Measurements from ENCODE around the gene EXOC3.
"Not testable (repeated sequence)": the region's sequence is repeated elsewhere in the genome, so short reads cannot be mapped to it uniquely, and the experiment has no call there.

The EXOC3 gene

DNA sequence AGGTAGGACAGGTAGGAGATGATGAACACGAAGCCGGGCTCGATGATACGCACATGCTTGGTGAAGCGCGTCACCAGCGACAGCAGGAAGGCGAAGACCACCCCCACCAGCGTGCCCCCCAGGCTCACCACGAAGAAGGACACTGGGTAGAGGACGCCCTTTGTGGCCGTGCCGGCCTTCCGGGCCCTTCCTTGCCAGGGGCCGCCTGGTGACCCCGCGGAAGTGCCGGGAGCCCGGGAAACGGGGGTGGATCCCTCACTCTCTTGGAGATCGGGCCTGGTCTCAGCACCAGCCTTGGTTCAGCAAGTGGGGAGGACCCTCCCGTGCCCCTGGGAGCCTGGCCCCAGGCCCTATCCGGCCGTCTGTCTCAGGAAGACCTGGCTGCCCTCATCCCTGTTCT is 41.6 kb downstream of the EXOC3 start:
- Histone ChIP-seq H2AFZ (ENCODE audit: low read length) (no peak overlapping the region), H3K4me3 (ENCODE audit: low read depth, low read length, poor library complexity, severe bottlenecking) (no peak overlapping the region), H3K9ac (ENCODE audit: low read length) (no peak overlapping the region), H3K27ac (ENCODE audit: low read depth, low read length, poor library complexity, severe bottlenecking) (no peak overlapping the region), H3K9me2 (ENCODE audit: low read depth, low read length) (no peaks in the 10 kb centered on the region), H3F3A (ENCODE audit: insufficient read depth, low read length) (no peaks in the 10 kb centered on the region), H3K4me2 (ENCODE audit: low read length) (no peak overlapping the region), H3K79me2 (ENCODE audit: insufficient read depth, low read length) (no peaks in the 10 kb centered on the region), H3K36me3 (ENCODE audit: insufficient read depth, low read length) (no peaks in the 10 kb centered on the region), H3K4me1 (ENCODE audit: insufficient read depth, low read length, severe bottlenecking) (no peaks in the 10 kb centered on the region), H4K20me1 (ENCODE audit: insufficient read depth, low read length) (no peaks in the 10 kb centered on the region), H3K9me3 (ENCODE audit: low read length) (no peaks in the 10 kb centered on the region), H3K27me3 (ENCODE audit: insufficient read depth, low read length) (peaks cover 17% of the 10 kb centered on the region)
- TF ChIP-seq, protein P1, sequence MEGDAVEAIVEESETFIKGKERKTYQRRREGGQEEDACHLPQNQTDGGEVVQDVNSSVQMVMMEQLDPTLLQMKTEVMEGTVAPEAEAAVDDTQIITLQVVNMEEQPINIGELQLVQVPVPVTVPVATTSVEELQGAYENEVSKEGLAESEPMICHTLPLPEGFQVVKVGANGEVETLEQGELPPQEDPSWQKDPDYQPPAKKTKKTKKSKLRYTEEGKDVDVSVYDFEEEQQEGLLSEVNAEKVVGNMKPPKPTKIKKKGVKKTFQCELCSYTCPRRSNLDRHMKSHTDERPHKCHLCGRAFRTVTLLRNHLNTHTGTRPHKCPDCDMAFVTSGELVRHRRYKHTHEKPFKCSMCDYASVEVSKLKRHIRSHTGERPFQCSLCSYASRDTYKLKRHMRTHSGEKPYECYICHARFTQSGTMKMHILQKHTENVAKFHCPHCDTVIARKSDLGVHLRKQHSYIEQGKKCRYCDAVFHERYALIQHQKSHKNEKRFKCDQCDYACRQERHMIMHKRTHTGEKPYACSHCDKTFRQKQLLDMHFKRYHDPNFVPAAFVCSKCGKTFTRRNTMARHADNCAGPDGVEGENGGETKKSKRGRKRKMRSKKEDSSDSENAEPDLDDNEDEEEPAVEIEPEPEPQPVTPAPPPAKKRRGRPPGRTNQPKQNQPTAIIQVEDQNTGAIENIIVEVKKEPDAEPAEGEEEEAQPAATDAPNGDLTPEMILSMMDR (IDR thresholded peaks at IDR 0.05; ENCODE audit: low read length) = no peak
- TF ChIP-seq EZH2 (IDR thresholded peaks at IDR 0.05; ENCODE audit: borderline replicate concordance, low read length) = no peak

DNA sequence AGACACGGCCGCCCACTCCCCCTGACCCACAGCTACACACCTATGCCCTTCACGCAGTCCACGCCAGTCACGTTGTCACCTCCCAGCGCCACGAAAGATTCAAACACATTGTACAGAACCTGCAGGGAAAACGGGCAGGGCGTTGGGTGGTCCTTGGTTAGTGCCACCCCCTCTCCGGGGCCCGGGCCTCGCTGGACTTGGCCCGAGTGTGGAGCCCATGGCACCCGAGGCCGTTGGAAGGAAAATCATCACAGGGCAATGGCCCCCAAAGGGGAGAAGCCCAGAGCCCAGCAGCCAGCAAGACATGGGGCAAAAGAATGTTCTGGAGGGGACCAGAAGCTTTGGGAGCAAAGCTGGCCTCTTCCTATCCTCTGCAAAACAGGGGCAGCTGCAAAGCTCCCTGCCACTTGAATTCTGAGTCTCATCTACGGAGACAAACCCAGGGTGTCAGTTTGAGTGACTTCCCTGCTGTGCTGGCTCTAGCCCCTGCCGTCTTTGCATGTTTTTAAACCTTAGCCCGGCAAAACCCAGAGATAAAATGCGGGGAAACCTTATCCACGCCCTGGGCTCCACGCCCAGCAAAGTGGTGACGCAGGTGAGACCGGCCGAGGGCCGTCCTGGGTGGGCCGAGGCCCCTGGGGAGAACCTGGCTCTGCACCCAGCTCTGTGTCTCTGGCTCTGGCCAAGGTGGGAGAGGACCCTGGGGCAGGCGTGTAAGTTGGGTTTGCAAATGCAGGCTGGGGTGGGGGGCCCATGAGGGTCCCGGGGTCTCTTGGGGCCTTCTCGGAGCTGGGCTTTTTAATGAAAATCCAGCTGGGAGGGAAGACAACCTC is 42.4 kb downstream of the EXOC3 start:
- Histone ChIP-seq H3K4me3 (ENCODE audit: low read depth, low read length, poor library complexity, severe bottlenecking) (no peak overlapping the region), H3K9me3 (ENCODE audit: low read length) (no peaks in the 10 kb centered on the region), H3K4me2 (ENCODE audit: low read length) (no peak overlapping the region), H3K9me2 (ENCODE audit: low read depth, low read length) (no peaks in the 10 kb centered on the region), H3K27me3 (ENCODE audit: insufficient read depth, low read length) (peaks cover 19% of the 10 kb centered on the region), H3K79me2 (ENCODE audit: insufficient read depth, low read length) (no peaks in the 10 kb centered on the region), H3K27ac (ENCODE audit: low read depth, low read length, poor library complexity, severe bottlenecking) (no peak overlapping the region), H4K20me1 (ENCODE audit: insufficient read depth, low read length) (no peaks in the 10 kb centered on the region), H3F3A (ENCODE audit: insufficient read depth, low read length) (no peaks in the 10 kb centered on the region), H2AFZ (ENCODE audit: low read length) (no peak overlapping the region), H3K4me1 (ENCODE audit: insufficient read depth, low read length, severe bottlenecking) (no peaks in the 10 kb centered on the region), H3K36me3 (ENCODE audit: insufficient read depth, low read length) (no peaks in the 10 kb centered on the region), H3K9ac (ENCODE audit: low read length) (no peak overlapping the region)
- TF ChIP-seq, protein P1 (IDR thresholded peaks at IDR 0.05; ENCODE audit: low read length) = no peak
- TF ChIP-seq EZH2 (IDR thresholded peaks at IDR 0.05; ENCODE audit: borderline replicate concordance, low read length) = no peak

DNA sequence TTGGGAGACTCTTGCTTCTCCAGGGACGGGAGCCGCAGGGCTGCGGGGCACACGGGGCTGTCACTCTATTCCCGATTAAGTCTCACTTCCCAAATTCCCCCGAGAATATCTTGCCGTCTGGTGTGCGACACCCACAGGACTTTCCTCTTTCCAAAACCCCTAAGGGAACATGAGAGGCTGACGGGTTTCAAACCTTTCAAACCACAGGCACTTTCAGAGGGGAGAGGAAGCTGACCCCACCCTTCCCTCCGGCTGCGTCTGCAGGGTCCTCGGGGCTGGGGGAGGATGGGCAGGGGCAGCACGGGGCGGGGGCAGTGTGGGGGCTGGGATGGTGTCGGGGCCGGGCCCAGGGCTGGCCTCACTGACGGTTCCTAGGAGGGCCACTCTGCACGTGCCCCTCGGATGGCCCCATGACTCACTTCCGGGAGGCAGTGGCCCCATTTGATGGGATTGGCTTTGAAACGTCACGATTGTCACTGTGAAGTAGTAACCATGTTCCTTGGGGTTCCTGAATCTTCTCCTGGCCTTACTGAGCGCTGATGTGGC is 43.0 kb downstream of the EXOC3 start:
- H3K27me3 ChIP-seq (ENCODE audit: insufficient read depth, low read length) = peaks cover 19% of the 10 kb centered on the region
- no peak for TF ChIP-seq EZH2 (IDR thresholded peaks at IDR 0.05; ENCODE audit: borderline replicate concordance, low read length)
- TF ChIP-seq, protein P1 (IDR thresholded peaks at IDR 0.05; ENCODE audit: low read length) = no peak
- no peaks in the 10 kb centered on the region for H3K9me2 ChIP-seq (ENCODE audit: low read depth, low read length)
- no peaks in the 10 kb centered on the region for H3F3A ChIP-seq (ENCODE audit: insufficient read depth, low read length)
- H2AFZ ChIP-seq (ENCODE audit: low read length) = no peak overlapping the region
- no peak overlapping the region for H3K4me2 ChIP-seq (ENCODE audit: low read length)
- H3K4me3 ChIP-seq (ENCODE audit: low read depth, low read length, poor library complexity, severe bottlenecking) = no peak overlapping the region
- no peaks in the 10 kb centered on the region for H4K20me1 ChIP-seq (ENCODE audit: insufficient read depth, low read length)
- H3K36me3 ChIP-seq (ENCODE audit: insufficient read depth, low read length) = no peaks in the 10 kb centered on the region
- H3K9ac ChIP-seq (ENCODE audit: low read length) = no peak overlapping the region
- H3K9me3 ChIP-seq (ENCODE audit: low read length) = no peaks in the 10 kb centered on the region
- no peaks in the 10 kb centered on the region for H3K79me2 ChIP-seq (ENCODE audit: insufficient read depth, low read length)
- H3K4me1 ChIP-seq (ENCODE audit: insufficient read depth, low read length, severe bottlenecking) = no peaks in the 10 kb centered on the region
- H3K27ac ChIP-seq (ENCODE audit: low read depth, low read length, poor library complexity, severe bottlenecking) = no peak overlapping the region

DNA sequence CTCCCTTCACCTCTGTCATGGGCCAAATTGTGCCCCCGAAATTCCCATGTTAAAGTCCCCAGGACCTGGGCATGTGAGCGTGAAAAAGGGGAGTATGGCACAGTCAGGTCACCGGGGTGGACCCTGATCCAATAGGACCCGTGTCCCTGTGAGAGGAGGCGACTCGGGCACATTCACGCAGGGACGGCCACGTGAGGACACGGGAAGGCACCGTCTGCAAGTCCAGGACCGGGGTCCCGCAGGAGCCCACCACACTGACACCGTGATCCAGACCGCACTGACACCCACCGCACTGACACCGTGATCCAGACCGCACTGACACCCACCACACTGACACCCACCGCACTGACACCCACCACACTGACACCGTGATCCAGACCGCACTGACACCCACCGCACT is 43.6 kb downstream of the EXOC3 start:
- H3K27ac ChIP-seq (ENCODE audit: low read depth, low read length, poor library complexity, severe bottlenecking); H3K36me3 ChIP-seq (ENCODE audit: insufficient read depth, low read length); H3K9me2 ChIP-seq (ENCODE audit: low read depth, low read length); H3K4me3 ChIP-seq (ENCODE audit: low read depth, low read length, poor library complexity, severe bottlenecking); H3K9me3 ChIP-seq (ENCODE audit: low read length); H3K79me2 ChIP-seq (ENCODE audit: insufficient read depth, low read length); H2AFZ ChIP-seq (ENCODE audit: low read length); H3K9ac ChIP-seq (ENCODE audit: low read length); H3K4me1 ChIP-seq (ENCODE audit: insufficient read depth, low read length, severe bottlenecking); H4K20me1 ChIP-seq (ENCODE audit: insufficient read depth, low read length); H3K4me2 ChIP-seq (ENCODE audit: low read length); H3F3A ChIP-seq (ENCODE audit: insufficient read depth, low read length): not testable (repeated sequence)
- peaks cover 19% of the 10 kb centered on the region for H3K27me3 ChIP-seq (ENCODE audit: insufficient read depth, low read length)

Measured in OCI-LY1 (cell line).